ENCODE measurements around the gene PKP3. TPM values are rescaled to one million over a fixed set of nuclear protein-coding genes. Genes with fewer than 3 reads are reported as not detected.
A peak's percentile ranks its signal among the peaks of the same experiment; 100 is the strongest.

The PKP3 gene
- total RNA-seq, 1 donor from 2014 or later, result 0.85 TPM

DNA sequence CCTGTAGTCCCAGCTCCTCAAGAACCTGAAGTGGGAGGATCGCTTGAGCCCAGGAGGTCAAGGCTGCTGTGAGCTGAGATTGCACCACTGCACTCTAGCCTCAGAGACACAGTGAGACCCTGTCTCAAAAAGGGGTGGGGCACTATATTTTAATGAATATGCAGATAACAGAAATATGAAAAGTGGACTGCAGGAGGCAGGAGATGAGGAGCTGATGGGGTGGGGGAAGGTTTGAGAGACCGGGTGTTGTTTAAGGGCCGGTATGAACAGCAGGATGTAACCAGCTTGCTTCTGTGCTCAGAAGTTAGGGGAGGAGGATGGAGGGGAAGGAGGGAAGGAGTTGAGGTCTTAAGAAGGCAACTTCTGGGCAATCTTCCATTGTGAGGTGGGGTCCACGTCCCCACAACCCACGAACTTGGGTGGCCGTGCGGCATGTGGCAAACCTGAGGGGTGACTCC lies 26.0 kb upstream of the PKP3 start:
- peaks cover 20% of the 10 kb centered on the region for H3K4me1 Mint-ChIP-seq (ENCODE audit: low read depth)
- no peak for DNase-seq (ENCODE audit: low spot score)
- TF ChIP-seq, protein P1, sequence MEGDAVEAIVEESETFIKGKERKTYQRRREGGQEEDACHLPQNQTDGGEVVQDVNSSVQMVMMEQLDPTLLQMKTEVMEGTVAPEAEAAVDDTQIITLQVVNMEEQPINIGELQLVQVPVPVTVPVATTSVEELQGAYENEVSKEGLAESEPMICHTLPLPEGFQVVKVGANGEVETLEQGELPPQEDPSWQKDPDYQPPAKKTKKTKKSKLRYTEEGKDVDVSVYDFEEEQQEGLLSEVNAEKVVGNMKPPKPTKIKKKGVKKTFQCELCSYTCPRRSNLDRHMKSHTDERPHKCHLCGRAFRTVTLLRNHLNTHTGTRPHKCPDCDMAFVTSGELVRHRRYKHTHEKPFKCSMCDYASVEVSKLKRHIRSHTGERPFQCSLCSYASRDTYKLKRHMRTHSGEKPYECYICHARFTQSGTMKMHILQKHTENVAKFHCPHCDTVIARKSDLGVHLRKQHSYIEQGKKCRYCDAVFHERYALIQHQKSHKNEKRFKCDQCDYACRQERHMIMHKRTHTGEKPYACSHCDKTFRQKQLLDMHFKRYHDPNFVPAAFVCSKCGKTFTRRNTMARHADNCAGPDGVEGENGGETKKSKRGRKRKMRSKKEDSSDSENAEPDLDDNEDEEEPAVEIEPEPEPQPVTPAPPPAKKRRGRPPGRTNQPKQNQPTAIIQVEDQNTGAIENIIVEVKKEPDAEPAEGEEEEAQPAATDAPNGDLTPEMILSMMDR (IDR thresholded peaks at IDR 0.05), result peak; percentile 13
- H3K27ac Mint-ChIP-seq (ENCODE audit: unreplicated experiment), result no peak overlapping the region
- H3K36me3 Mint-ChIP-seq (ENCODE audit: low read depth), result no peaks in the 10 kb centered on the region
- H3K27me3 Mint-ChIP-seq (ENCODE audit: low read depth), result peaks cover 4% of the 10 kb centered on the region
- peak overlapping the region; percentile 81 for H3K4me3 Mint-ChIP-seq (ENCODE audit: unreplicated experiment)
- no peaks in the 10 kb centered on the region for H3K9me3 Mint-ChIP-seq (ENCODE audit: low read depth)

DNA sequence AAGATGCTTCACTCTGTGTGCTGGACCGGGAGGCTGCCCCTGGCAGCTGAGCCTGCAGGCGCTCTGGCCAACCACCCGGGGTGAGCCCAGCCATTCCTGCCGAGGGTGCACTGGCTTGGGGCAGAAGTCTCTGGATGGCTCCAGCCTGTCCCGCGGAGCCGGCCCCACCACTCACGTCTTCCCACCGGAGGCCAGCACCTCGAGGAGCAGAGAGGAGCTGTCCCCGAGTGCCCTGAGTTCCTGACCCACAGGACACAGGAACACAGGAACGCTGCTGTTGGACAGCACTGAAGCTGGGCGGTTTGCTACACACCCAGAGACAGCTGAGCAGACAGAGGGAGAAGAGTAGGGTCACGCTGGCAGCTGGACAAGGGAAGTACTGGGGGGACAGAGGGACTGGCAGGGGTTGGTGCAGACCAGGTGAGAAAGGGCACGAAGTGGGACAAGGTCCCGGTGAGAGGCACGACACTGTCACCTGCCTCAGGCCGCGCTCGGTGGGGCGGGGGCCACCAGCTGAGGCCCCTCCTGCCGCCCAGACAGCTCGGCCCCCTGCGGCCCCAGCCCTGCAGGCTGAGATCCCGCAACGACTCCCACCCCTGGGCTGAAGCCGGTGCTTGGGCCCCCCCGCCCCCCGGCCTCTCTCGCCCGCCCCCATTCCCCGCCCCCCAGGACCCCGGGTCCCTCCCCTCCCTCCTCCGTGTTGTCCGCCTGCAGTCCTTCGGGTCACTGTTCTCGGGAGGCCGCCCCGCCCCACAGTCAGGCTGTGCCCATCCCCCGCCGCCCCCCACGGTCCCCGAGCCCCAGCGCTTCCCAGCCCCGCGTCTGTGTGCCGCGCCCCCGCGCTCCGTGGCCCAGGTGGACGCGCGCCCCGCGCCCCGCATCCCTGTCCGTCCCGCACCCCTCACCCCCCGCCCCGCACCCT lies 25.3 kb upstream of the PKP3 start:
- Mint-ChIP-seq H3K9me3 (ENCODE audit: low read depth) (no peaks in the 10 kb centered on the region), H3K27ac (ENCODE audit: unreplicated experiment) (no peak overlapping the region), H3K27me3 (ENCODE audit: low read depth) (peaks cover 4% of the 10 kb centered on the region), H3K4me3 (ENCODE audit: unreplicated experiment) (peak overlapping the region; percentile 81), H3K4me1 (ENCODE audit: low read depth) (peaks cover 20% of the 10 kb centered on the region), H3K36me3 (ENCODE audit: low read depth) (no peaks in the 10 kb centered on the region)
- TF ChIP-seq, protein P1 (IDR thresholded peaks at IDR 0.05), result no peak
- peak; percentile 94 for DNase-seq (ENCODE audit: low spot score)

DNA sequence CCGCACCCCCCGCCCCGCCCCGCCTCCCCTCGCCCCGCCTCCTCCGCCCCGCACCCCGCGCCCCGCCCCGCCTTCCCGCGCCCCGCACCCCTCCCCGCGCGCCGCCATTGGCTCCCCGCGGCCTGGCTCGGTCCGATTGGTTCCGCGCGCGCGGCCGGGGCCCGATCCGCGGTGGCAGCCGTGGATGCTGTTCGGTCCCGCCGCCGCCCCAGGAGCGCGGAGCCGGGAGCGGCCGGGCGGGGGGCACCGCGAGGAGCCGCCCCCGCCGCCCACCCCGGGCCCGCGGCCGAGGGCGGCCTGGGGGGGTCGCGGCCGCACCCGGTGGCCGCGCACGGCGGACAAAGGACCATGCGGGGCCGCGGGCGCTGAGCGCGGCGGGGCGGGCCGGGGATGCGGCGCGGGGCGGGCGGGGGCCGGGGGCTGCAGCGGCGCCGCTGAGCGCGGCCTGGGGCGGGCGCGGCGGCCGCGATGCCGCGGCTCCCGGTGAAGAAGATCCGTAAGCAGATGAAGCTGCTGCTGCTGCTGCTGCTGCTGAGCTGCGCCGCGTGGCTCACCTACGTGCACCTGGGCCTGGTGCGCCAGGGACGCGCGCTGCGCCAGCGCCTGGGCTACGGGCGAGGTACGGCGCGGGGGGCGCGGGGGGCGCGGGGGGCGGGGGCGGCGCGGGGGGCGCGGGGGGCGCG lies 24.5 kb upstream of the PKP3 start, which contains the start of gene B4GALNT4:
Gene B4GALNT4 (plus strand): TSS at position 164 of the 683 bp plus-strand sequence. CDS start 305 bp downstream, at position 469.
- H3K27ac Mint-ChIP-seq (ENCODE audit: unreplicated experiment), result no peak within 1 kb of the TSS

DNA sequence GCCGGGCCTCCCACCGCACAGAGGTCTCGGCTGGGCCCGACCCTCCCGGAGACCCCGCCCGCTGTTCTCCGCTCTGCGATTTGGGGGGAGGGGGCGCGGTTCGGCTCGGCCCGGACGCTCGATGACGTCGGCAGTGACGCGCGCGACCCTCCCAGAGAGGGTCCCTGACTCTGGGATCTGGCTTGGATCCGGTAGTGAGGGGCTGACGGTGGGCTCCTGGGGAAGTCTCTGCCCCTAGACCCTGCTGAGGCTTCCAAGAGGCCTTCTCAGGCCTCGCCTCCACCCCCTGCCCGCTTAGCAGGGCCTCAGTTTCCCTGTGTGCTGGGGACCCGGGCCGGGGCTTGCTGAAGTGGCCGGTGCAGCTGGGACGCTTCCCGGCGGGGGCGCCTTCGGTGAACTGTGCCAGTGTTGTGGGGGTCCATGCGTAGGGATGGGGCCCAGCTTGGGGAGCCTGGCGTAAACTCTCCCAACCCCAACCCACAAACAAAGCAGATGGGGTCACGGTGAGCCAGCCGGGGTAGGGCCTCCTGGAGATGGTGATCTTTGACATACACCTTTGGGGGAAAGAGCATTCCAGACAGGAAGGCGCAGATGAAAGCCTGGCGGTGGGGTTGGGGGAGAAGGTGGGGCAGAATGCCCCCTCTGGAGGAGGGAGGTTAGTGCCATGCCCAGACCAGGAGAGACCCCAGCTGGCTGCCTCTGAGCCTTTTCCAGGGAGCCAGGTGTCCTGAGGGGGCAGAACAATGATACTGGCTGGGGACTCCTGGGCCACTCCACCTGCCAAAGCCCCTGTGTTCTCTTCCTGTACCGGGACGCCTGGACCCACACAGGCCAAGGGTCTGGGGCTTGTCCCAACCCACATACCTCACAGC lies 23.7 kb upstream of the PKP3 start:
- DNase-seq (ENCODE audit: low spot score), result peak; percentile 77
- TF ChIP-seq, protein P1 (IDR thresholded peaks at IDR 0.05), result no peak
- Mint-ChIP-seq H3K36me3 (ENCODE audit: low read depth) (no peaks in the 10 kb centered on the region), H3K27me3 (ENCODE audit: low read depth) (peaks cover 4% of the 10 kb centered on the region), H3K9me3 (ENCODE audit: low read depth) (no peaks in the 10 kb centered on the region), H3K27ac (ENCODE audit: unreplicated experiment) (no peak overlapping the region), H3K4me1 (ENCODE audit: low read depth) (peaks cover 20% of the 10 kb centered on the region), H3K4me3 (ENCODE audit: unreplicated experiment) (peak overlapping the region; percentile 71)

More for the DNA sequence above, 24.5 kb upstream of the PKP3 start, which contains the start of gene B4GALNT4:
- H3K4me3 Mint-ChIP-seq (ENCODE audit: unreplicated experiment), result peak within 1 kb of the TSS; percentile 81
- TF ChIP-seq, protein P1 (IDR thresholded peaks at IDR 0.05), result no peak
- H3K4me1 Mint-ChIP-seq (ENCODE audit: low read depth), result peaks cover 20% of the 10 kb centered on the region
- H3K9me3 Mint-ChIP-seq (ENCODE audit: low read depth), result no peaks in the 10 kb centered on the region
- peaks cover 4% of the 10 kb centered on the region for H3K27me3 Mint-ChIP-seq (ENCODE audit: low read depth)
- no peaks in the 10 kb centered on the region for H3K36me3 Mint-ChIP-seq (ENCODE audit: low read depth)
- peak; percentile 42 for DNase-seq (ENCODE audit: low spot score)

Measured in chondrocyte (in vitro differentiated cells).